Endodermal cell (in vitro differentiated cells): ENCODE measurements around the gene PARN. TPM values are rescaled to one million over a fixed set of nuclear protein-coding genes. Genes with fewer than 3 reads are reported as not detected.

ENCODE experiments used
- DNase-seq: peaks from one replicate; pipeline ENCODE4 v3.0.0-alpha.2; 2017
- H3K27ac ChIP-seq: 2 replicates; pipeline ENCODE4 v1.5.1; 2013; ENCODE audit warnings: mild to moderate bottlenecking, low read depth, low read length, moderate library complexity
- H3K27me3 ChIP-seq: 2 replicates; pipeline ENCODE4 v1.6.1; 2013; ENCODE audit warnings: mild to moderate bottlenecking, low read length, moderate library complexity; ENCODE audit not compliant: insufficient read depth, control insufficient read depth, poor library complexity, severe bottlenecking
- H3K36me3 ChIP-seq: 2 replicates; pipeline ENCODE4 v1.7.0; 2013; ENCODE audit warnings: mild to moderate bottlenecking, low read length, moderate library complexity; ENCODE audit not compliant: control insufficient read depth, insufficient read depth
- H3K4me1 ChIP-seq: one replicate; pipeline ENCODE4 v1.7.0; 2013; ENCODE audit warnings: low read length; ENCODE audit not compliant: control insufficient read depth, insufficient read depth
- H3K4me3 ChIP-seq: 2 replicates; pipeline ENCODE4 v1.5.1; 2013; ENCODE audit warnings: mild to moderate bottlenecking, low read length, moderate library complexity
- H3K9ac ChIP-seq: 2 replicates; pipeline ENCODE4 v1.6.1; 2013; ENCODE audit warnings: mild to moderate bottlenecking, low read length, moderate library complexity; ENCODE audit not compliant: poor library complexity, severe bottlenecking; ENCODE audit errors: extremely low read depth
- H3K9me3 ChIP-seq: 2 replicates; pipeline ENCODE4 v1.6.1; 2013; ENCODE audit warnings: mild to moderate bottlenecking, low read length, moderate library complexity; ENCODE audit not compliant: control insufficient read depth
- H3K27ac Mint-ChIP-seq: 2 replicates; pipeline ENCODE4 v1.8.0; 2020; ENCODE audit warnings: mixed read lengths
- H3K27me3 Mint-ChIP-seq: 2 replicates; pipeline ENCODE4 v1.8.0; 2021; ENCODE audit warnings: mild to moderate bottlenecking, mixed read lengths; ENCODE audit not compliant: insufficient read depth
- H3K36me3 Mint-ChIP-seq: 2 replicates; pipeline ENCODE4 v1.8.0; 2020; ENCODE audit warnings: low read depth, mixed read lengths
- H3K4me1 Mint-ChIP-seq: 2 replicates; pipeline ENCODE4 v1.8.0; 2020; ENCODE audit warnings: mixed read lengths
- H3K4me3 Mint-ChIP-seq: 2 replicates; pipeline ENCODE4 v1.8.0; 2020; ENCODE audit warnings: mild to moderate bottlenecking, moderate library complexity, mixed read lengths
- H3K9me3 Mint-ChIP-seq: 2 replicates; pipeline ENCODE4 v1.8.0; 2020; ENCODE audit warnings: mild to moderate bottlenecking, mixed read lengths
- WGBS, 2 experiments: methylation state at CpG; one replicate each; pipeline versions ENCODE4 v1.1.5 to v1.1.7; 2013; ENCODE audit warnings: missing lambda C conversion rate in 2 of 2, mixed read lengths in 1 of 2; ENCODE audit not compliant: insufficient coverage in 1 of 2, insufficient read length in 1 of 2; 5-methylcytosine and 5-hydroxymethylcytosine counted together
- total RNA-seq, 2 donors: library from RNA; stranded (reverse); fragmentation: NEBNext Ultra II Directional in 1 of 2; extraction: Animal tissue kit (Norgen Biotek cat#: 25700) in 1 of 2; gene quantifications; 2 replicates in 1 of 2; 3 replicates in 1 of 2; pipeline ENCODE4 v1.2.1, GENCODE V29; 2021
- TF ChIP-seq, protein P1 (sequence below): fragments of 200-600 bp; sonication (generic); conservative IDR thresholded peaks from 2 replicates; pipeline ENCODE4 v1.5.0; 2021; ENCODE audit warnings: antibody characterized with exemption, mild to moderate bottlenecking

The PARN gene
- total RNA-seq, 2 donors from 2014 or later, result 43.7 to 45.7 TPM

DNA sequence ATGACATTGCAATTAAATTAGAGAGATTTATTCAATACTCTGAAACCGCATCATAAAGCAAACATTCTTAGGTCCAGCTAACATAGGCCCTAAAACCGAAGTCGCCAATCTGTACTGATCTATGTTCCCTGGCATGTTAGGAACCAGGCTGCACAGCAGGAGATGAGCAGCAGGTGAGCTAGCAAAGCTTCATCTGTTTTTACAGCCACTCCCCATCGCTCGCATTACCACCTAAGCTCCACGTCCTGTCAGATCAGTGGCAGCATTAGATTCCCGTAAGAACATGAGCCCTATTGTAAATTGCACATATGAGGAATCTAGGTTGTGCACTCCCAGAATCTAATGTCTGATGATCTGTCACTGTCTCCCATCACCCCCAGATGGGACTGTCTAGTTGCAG lies 91.5 kb downstream of the PARN start:
- Mint-ChIP-seq H3K9me3 (peaks cover 23% of the 10 kb centered on the region), H3K4me1 (no peaks in the 10 kb centered on the region), H3K27ac (no peak overlapping the region), H3K27me3 (no peaks in the 10 kb centered on the region), H3K4me3 (no peak overlapping the region), H3K36me3 (peaks cover 52% of the 10 kb centered on the region)
- H3K36me3 ChIP-seq, result peaks cover 25% of the 10 kb centered on the region
- H3K9ac ChIP-seq, result no peak overlapping the region
- 86 to 94% methylated on average over 7 of the region's 7 CpGs for WGBS, 2 experiments
- H3K4me3 ChIP-seq, result no peak overlapping the region
- H3K4me1 ChIP-seq, result no peaks in the 10 kb centered on the region
- no peak overlapping the region for H3K27ac ChIP-seq
- DNase-seq, result no peak
- H3K27me3 ChIP-seq, result no peaks in the 10 kb centered on the region
- peaks cover 30% of the 10 kb centered on the region for H3K9me3 ChIP-seq
- TF ChIP-seq, protein P1, sequence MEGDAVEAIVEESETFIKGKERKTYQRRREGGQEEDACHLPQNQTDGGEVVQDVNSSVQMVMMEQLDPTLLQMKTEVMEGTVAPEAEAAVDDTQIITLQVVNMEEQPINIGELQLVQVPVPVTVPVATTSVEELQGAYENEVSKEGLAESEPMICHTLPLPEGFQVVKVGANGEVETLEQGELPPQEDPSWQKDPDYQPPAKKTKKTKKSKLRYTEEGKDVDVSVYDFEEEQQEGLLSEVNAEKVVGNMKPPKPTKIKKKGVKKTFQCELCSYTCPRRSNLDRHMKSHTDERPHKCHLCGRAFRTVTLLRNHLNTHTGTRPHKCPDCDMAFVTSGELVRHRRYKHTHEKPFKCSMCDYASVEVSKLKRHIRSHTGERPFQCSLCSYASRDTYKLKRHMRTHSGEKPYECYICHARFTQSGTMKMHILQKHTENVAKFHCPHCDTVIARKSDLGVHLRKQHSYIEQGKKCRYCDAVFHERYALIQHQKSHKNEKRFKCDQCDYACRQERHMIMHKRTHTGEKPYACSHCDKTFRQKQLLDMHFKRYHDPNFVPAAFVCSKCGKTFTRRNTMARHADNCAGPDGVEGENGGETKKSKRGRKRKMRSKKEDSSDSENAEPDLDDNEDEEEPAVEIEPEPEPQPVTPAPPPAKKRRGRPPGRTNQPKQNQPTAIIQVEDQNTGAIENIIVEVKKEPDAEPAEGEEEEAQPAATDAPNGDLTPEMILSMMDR, result no peak

DNA sequence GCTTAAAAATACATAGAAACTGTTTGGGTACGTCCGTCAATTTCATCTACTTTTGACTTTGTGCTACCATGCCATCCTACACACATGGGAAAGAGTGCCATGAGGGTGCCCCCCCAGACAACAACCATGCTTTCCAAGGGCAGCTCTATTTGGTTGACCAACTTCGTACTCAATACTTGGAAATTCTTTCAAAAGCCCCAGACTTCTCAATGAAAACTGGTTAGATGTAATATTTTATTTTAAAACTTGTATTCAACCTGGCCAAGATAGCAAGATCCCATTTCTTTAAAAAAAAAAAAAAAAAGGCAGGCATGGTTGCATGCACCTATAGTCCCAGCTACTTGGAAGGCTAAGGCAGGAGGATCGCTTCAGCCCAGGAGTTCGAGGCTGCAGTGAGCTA lies 98.4 kb downstream of the PARN start:
- Mint-ChIP-seq H3K4me3 (no peak overlapping the region), H3K27ac (no peak overlapping the region), H3K27me3 (no peaks in the 10 kb centered on the region), H3K36me3 (peaks cover 21% of the 10 kb centered on the region), H3K4me1 (peaks cover 23% of the 10 kb centered on the region), H3K9me3 (peaks cover 14% of the 10 kb centered on the region)
- no peak for DNase-seq
- peaks cover 14% of the 10 kb centered on the region for H3K36me3 ChIP-seq
- peaks cover 12% of the 10 kb centered on the region for H3K9me3 ChIP-seq
- no peak overlapping the region for H3K9ac ChIP-seq
- H3K4me3 ChIP-seq, result no peak overlapping the region
- no peaks in the 10 kb centered on the region for H3K27me3 ChIP-seq
- TF ChIP-seq, protein P1, result no peak
- no peak overlapping the region for H3K27ac ChIP-seq
- H3K4me1 ChIP-seq, result peaks cover 4% of the 10 kb centered on the region
- 94% methylated on average over 5 of the region's 5 CpGs; no CpG with 5 or more reads in 1 of the 2 experiments for WGBS, 2 experiments

DNA sequence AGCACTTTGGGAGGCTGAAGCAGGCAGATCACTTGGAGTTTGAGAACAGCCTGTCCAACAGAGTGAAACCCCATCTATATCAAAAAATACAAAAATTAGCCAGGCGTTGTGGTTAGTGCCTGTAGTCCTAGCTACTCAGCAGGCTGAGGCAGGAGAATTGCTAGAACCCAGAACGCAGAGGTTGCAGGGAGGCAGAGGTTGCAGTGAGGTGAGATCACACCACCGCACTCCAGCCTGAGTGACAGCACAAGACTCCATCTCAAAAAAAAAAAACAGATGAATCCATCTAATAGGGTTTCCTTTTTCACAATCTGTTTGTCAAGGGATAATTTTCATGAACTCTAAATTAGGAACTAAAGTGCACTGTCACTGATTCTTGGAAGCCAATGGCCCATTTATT lies 99.0 kb downstream of the PARN start:
- no peak overlapping the region for H3K4me3 ChIP-seq
- peaks cover 12% of the 10 kb centered on the region for H3K9me3 ChIP-seq
- TF ChIP-seq, protein P1, result no peak
- Mint-ChIP-seq H3K9me3 (peaks cover 14% of the 10 kb centered on the region), H3K27me3 (no peaks in the 10 kb centered on the region), H3K4me3 (no peak overlapping the region), H3K36me3 (peaks cover 23% of the 10 kb centered on the region), H3K27ac (no peak overlapping the region), H3K4me1 (peaks cover 23% of the 10 kb centered on the region)
- H3K27me3 ChIP-seq, result no peaks in the 10 kb centered on the region
- 95 to 96% methylated on average over 2 to 3 of the region's 3 CpGs for WGBS, 2 experiments
- peaks cover 4% of the 10 kb centered on the region for H3K4me1 ChIP-seq
- H3K36me3 ChIP-seq, result peaks cover 17% of the 10 kb centered on the region
- no peak overlapping the region for H3K27ac ChIP-seq
- no peak for DNase-seq
- no peak overlapping the region for H3K9ac ChIP-seq
